GM18511 (cell line): ENCODE data around the gene C14orf180.

Experiments used
- ATAC-seq: cut with Tn5 transposase; IDR thresholded peaks from one replicate; pipeline ENCODE4 v1.9.1; 2021; ENCODE audit warnings: mild to moderate bottlenecking, moderate library complexity; ENCODE audit not compliant: unreplicated experiment

C14orf180 gene

DNA sequence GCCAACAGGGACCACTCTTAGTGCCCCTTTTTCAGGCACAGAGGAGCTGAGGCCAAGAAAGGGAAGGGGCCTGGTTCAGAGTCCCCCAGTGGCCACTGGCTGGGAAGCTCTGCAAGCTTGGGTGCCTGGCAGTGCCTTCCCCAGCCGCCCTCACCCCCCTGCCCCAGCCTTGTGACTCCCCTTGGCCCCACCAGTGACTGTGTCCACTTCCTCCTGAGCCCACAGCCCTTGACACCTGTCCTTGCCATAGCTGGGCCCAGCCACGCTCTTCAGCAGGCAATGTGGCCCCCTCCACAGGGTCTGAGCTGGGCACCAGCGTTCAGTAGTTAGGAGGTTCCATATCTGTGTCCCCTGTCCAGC is 19.0 kb upstream of the C14orf180 start:
- no peak for ATAC-seq

DNA sequence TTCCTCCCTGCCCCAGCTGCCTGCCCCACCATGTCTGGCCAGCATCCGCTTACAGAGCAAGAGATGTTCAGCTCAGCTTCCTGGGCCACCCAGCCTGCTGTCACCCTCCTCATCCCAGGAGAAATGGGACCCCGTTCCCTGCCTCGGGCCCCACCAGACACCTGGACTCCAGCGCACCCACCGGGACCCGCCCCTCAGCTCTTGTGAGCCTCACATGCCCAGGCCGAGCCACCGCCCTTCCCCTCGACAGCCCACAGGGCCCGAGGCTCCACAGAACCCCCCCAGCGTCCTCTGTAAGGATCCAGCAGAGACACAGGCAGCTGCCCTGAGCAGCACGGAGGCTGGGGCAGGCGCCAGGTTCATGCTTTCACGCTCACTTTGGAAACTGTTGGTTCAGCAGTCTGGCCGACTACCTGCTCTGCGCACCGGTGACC is 18.4 kb upstream of the C14orf180 start:
- no peak for ATAC-seq

DNA sequence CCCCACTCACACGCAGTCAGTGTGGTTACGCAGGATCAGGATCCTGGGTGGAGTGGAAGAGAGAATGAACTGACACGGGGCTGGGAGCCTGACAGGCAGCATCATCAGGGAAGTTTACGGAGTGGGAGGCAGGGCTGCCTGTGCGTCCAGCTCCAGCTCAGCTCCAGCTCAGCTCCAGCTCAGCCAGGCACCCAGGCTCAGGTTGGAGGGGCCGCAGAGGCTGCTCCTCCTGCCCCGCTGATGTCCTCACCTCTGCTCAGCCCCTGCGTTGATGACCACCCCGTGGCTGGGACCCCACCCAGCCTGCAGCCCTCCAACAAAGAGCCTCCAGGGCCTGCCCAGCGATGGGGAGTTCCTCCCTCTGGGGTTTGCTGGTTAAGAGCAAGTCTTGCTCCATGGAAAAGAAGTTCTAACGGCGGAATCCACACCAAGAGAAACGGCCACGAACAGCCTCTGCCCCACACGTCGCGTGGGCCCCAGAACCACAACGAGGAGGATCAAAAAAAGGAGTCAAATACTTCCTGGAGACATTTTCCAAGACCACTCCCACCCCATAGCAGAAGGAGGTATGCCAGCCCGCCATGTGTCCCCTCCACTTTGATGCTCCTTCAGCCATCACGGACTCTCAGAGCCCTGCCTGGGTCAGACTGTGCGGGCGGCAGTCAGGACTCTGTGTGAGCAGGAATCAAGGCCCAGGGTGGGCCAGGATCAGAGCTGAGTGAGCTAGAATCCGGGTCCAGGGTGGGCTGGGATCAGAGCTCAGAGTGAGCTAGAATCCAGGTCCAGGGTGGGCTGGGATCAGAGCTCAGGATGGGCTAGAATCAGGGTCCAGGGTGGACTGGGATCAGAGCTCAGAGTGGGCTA is 17.7 kb upstream of the C14orf180 start:
- no peak for ATAC-seq

DNA sequence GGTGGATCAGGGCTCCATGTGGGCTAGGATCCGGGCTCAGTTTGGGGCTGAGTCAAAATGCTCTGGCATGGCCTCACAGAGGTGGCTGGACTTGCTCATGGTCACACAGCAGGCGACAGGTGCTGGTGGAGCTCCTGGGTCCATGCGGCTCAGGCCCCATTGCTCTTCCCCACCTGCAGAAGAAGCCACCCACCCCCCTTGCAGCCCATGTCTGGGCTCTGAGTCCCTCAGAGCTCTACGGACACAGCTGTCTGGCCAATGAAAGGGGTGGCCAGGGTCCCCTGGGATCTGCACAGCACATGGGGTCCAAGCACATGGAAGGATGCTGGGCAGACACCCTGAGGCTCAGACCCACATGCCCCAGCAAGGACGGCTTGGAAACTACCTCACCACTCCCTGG is 17.0 kb upstream of the C14orf180 start:
- no peak for ATAC-seq

DNA sequence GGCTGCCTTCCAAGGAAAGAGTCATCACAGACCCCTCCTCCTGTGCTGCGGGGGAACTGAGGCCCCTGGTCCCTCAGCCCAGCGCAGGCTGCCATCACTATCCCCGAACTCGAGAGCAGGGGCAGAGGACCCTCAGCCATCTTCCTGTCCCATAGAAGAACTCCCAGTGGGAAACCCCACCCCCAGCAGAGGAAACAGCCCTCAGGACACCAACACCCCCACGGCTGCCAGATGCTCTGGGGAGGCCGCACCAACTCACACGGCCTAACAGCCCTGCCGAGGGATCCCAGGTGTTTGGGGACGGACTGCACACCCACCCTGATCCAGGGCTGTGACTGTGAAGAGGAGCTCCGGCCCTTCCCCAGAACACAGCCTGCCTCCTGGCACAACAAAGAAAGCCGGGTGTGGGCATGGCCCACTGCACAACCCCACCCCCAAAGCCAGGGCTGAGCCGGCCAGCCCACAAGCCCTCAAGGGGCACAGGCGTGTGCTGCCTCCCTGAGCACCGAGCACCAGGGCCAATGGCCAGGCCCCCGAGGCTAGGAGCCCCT is 16.3 kb upstream of the C14orf180 start:
- ATAC-seq = no peak

DNA sequence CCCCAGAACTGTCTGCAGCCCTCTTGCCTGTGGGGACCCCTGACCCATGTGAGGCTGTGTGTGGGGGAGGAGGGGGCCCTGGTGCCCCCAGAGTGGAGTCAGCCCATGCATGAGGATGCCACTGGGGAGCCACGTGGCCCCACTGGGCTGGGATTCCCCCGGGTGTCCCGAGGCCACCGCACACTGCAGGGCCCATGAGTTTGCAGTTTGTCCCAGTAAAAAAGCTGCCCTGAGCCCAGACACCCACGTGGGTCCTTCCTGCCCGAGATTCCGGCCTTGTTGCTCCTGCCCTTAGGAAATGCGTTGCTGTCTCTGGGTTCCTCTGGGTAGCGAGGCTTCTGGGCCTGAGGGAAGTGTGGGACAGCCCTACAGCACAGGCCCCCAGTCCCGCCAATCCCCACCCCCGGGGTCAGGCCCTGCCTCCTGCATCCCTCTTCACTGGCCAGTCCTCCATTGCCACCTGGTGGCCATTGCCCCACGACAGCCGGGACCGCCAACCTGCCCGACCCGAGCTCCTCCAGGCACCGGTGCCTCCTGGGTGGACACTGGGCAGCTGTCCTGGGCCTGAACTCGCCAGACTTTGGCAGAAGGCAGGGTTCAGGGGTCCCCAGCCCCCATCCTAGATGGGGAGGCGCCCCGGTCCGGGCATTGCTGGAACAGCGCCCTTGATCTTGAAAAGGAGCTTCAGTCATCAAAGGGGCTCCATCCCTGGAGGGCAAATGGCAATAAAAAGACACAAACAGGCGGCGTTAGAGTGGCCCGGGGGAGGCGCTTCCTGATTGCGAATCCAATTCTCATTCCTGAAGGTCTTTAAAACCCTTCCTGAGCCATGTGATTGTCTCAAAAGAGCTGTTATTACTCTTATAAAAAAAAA is 15.6 kb upstream of the C14orf180 start:
- ATAC-seq = no peak

DNA sequence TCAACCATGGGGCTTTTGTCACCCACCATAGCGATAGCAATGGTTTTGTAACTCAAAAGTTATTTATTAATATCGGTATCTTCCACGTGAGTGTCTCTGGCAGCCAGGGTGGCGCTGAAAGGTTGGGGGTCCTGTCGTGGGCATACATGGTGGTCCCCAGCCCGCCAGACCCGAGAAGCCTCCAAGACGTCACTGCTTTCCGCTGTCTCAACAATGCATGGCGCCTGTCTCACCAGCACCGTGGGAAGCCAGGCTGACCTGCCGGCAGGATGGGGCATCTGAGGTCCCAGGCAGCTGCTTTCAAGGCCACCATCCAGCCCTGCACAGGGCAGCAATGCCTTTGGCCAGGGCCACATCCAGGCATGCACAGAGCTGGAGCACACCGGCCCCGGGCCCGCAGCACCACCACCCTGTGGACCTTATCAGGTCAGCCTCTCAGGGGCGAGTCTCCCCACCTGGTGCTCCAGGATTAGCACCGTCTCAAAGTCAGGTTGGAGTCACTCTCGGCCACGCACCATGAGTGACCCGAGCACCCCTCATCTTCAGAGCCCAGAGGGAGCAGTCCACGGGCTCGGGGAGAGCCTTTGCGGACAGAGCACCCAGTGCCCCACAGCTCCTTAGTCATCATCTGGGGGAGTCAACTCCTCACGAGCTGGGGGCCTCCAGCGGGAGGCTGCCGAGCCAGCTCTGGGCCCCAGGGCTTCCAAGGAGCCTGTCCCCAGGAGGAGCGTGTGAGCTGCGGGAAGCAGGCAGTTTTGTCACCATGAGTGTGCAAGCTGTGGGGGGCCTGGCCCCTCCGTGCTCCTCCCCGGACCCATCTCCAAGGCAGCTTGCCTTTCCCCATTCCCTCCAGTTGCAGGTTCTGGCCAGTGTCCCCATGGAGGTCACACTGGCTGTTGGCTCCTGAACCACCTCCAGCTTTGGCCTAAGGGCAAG is 14.6 kb upstream of the C14orf180 start:
- no peak for ATAC-seq

DNA sequence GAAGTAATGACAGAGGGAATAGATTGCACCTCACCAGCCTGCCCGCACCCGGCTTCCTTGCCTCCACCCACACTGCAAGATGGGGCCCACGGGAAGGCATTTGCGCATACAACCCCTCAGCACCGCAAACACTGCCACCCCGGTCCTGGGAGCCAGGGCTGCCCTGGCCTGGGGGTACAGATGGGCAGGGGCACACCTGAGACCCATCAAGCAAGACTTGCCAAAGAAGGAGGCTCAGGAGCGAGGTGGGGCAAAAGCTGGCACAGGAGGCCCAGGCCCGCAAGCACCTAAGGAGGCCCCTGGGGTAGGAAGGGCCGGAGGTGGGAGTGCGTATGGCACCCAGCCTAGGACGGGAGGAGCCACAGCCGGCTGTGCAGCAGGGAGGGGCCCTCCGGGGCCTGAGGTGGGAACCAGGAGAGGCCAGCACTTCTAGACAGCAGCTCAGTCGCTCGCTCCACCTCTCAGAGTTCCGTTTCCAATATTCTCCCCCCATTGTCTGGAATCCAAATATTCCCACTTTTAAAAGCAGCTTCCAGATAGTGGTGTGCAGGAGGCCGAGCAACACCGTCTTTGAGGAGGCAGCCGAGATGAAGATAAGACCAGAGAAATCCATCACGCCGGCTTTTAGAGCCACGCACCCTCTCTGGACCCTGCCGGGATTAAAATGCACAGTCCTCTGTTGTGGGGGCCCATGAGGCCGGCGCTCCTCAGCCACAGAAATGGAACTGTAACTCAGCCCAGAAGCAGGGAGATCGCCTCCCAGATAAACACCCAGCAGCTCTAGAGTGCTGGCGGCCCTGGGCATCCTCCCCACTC is 12.2 kb upstream of the C14orf180 start:
- ATAC-seq = no peak

DNA sequence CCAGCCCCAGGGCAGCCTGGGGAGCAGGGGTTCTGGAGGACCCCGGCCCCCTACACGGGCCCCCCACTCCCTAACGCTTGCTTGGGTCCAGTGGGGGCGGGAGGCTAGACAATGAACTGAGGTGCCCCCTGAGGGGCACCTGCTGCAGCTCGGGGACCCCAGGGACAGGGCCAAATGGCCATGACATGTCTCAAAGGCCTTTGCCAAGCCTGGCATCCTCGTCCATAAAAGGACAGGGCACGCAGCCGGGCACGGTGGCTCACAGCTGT is 11.7 kb upstream of the C14orf180 start:
- ATAC-seq = no peak

DNA sequence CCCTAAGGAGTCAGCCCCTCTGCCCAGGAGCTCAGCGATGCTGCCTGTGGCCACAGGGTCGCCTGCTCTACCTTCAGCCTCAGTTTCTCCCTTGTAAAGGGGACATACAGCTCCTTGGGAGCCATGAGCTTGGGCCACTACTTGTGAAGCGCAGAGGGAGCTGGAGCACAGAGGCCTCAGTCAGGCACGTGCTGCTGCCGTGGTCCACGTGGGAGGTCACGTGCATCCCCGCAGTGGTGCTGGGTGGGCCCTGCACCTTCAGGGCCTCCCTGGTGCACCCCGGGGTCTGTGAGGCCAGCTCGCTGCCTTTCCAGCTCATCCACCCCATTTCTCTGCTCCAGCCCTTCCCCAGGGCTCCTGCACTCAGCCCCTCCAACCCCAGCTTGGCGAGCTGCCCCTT is 10.9 kb upstream of the C14orf180 start:
- ATAC-seq = no peak

DNA sequence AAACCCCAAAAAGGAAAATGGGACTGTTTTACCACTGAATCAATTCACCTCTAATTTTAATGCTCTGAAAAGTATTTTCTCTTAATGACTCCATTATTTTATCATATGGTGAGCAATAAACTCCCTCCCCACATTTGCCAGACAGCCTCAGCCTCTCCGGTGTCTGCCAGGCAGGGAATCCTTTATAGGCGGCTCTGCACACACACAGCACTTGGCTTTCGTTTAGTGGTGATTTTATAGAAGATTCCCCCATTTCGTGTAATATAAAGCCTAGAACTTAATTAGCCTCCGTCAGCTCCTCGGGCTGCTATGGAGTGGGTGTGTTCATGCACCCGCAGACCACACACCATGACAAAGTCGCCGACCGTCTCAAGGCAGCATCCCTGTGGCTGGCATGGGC is 10.1 kb upstream of the C14orf180 start:
- ATAC-seq = no peak

DNA sequence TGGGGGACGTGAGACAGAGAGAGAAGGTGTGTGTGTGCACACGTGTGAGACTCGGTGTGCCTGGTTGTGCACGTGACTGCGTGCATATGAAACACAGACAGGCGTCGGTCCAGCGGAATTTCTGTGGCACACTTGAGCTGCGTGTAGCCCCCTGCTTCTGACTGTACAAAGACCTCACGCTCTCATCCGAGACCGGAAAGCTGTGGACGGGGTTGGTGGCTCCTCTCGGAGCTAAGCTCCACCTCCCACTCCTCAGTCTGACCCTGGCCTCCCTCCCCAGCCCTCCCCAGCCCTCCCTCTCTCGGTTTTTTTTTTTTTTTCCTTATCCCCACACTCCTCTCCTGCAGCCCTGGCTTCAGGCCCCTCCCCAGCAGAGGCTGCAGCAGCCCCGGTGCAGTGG is 8.3 kb upstream of the C14orf180 start:
- ATAC-seq = no peak

DNA sequence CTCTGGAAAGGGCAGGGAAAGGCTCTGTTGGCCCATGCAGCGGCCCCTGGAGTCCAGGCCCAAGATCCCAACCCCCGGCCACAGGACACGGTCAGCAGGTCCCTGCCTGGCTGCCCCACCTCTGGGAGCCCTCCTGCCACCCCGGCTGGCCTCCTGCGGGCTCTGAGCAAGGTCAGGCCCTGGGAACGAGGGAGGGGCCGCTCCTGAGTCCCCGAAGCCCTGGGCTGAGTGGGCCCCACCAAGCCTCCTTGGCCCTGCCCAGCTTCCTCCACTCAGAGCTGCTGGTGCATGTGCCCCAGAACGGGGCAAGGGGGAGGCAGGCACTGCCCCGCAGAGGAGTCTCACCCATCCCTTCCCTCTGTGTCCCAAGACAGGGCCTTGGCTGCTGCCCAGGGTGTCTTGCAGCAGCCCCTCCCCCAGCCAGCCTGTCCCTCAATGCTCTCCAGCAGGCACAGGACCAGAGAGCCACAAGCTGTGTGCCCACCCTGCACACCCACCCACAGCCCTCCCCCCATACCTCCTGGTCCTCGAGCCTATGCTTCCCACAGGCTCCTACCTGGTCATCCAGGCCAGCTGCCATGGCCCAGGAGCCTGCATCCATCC is 7.4 kb upstream of the C14orf180 start:
- no peak for ATAC-seq

DNA sequence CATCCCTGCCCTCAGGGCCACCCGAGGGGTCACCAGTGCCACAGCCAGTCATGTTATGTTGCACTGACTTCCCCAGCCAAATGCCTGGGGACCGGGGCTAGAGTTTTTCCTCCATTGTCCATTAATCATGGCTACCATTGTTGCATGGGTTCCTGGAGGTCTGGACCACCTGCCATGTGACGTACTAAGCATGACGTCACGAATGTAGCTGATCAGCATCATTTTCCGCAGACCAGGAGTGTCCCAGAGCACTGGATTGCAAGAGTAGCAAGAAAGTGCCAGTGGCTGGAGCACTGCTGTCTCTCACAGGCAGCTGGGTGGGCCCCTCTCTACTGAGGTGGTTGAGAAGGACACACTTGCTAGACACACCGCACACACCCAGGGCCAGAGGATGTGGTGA is 6.9 kb upstream of the C14orf180 start:
- ATAC-seq = no peak

DNA sequence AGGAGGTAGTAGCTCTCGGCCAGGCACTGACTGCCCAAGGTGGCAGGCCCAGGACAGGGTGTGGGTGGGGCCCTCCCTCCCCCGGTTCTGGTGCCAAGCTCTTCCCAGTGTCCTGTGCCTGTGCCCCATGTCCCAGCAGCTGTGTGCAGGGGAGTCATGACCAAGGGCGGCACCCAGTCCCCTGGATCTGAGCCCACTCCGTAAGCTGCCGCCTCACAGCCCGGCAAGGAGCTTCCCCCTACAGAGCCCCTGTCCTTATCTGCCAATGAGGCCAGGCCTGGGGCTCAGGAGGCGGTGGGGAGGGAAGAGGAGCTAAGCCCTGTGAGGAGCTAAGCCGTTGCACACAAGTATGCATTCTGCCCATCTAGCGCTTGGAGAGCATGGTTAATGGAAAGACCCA is 5.6 kb upstream of the C14orf180 start:
- no peak for ATAC-seq

DNA sequence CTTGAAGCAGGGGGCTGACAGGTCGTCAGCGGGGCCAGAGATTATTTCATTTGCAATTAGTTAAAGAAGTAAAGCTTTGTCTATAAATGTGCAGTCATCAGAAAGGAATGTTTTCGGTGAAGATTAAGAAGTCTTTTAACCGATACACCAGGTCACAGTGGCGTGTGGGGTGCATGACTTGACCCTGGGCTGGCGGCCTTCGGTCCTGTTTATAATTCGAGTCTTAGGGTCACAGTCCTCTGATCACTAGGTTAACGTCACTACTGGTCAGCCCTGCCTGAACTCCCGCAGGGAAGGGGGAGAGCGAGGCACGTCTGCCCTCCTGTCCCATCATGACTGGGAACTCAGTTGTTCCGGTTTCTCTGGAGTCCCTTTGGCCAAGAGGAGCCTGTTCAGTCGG is 5.0 kb upstream of the C14orf180 start:
- ATAC-seq = no peak

DNA sequence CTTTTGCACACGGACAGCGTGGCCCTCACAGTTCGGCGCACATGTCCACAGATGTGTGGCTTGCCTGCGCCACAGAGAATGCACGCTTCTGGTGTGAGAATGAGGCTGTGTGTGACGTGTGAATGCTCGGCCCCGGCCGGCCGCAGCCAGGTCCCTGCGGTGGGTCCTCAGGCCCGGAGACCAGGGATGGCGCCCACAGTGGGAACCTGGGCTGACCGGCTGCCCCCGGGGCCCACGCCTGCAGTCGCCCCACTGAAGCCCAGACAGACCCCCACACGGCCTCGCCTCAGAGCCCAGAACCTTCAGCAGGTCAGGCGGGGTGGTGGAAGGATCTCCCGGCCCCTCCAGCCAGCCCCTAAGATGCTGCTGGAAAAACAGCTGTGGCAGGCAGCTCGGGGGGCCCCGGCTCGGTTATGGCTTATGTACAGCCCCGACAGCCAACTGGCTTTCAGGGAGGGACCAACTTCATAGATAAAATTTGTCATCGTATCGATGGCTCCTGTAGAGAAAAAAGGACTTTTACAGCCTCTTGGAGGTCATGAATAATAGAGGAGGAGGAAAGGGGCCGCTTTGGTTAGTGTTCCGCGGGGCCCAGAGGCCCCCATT is 4.5 kb upstream of the C14orf180 start:
- ATAC-seq = no peak

DNA sequence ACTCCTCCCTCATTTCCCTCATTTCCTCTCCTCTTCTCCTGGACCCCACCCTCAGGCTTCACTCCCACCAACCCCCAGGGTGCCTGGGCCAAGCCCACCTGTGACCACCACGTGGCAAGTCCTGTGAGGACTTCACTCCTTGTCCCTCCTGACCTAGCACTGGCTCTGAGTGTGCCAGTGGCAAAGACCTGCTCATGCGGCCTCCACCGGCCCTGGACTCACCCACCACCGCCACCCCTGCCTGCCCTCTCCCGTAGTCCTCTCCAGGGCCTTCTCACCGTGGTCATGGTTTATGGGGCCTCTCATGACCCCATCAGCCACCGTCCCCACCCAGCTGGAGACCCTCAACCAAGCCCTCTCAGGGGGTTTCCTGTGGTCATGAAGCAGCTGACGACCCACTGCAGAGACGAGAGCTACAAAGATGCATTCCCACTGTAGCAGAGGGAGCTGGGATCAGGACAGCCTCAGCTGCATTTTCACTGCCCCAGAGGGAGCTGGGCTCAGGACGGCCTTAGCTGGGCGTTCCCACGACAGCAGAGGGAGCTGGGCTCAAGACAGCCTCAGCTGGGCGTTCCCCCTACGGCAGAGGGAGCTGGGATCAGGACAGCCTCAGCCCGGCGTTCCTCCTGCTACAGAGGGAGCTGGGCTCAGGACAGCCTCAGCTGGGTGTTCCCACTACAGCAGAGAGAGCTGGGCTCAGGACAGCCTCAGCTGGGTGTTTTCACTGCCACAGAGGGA is 3.2 kb upstream of the C14orf180 start:
- ATAC-seq = no peak

DNA sequence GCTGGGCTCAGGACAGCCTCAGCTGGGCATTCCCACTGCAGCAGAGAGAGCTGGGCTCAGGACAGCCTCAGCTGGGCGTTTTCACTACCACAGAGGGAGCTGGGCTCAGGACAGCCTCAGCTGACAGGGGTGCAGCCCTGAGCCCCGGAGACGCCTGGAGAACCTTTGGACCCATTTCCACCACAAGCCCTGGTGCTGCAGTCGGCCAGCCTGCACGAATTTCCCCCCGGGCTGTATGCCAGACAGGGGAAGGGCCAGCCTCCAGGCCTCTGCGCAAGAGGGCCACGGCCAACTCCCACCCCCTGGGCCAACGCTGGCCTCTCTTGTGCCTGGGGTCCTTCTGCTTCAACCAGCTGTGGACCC is 2.6 kb upstream of the C14orf180 start:
- ATAC-seq = no peak
